Endodermal cell (in vitro differentiated cells): Measurements from ENCODE around the gene RCAN3. TPM values are rescaled to one million over a fixed set of nuclear protein-coding genes. Genes with fewer than 3 reads are reported as not detected.

Experiments
- DNase-seq: peaks from one replicate; pipeline ENCODE4 v3.0.0-alpha.2; 2017
- H3K27ac ChIP-seq: 2 replicates; pipeline ENCODE4 v1.5.1; 2013; ENCODE audit warnings: mild to moderate bottlenecking, low read depth, low read length, moderate library complexity
- H3K27me3 ChIP-seq: 2 replicates; pipeline ENCODE4 v1.6.1; 2013; ENCODE audit warnings: mild to moderate bottlenecking, low read length, moderate library complexity; ENCODE audit not compliant: insufficient read depth, control insufficient read depth, poor library complexity, severe bottlenecking
- H3K36me3 ChIP-seq: 2 replicates; pipeline ENCODE4 v1.7.0; 2013; ENCODE audit warnings: mild to moderate bottlenecking, low read length, moderate library complexity; ENCODE audit not compliant: control insufficient read depth, insufficient read depth
- H3K4me1 ChIP-seq: one replicate; pipeline ENCODE4 v1.7.0; 2013; ENCODE audit warnings: low read length; ENCODE audit not compliant: control insufficient read depth, insufficient read depth
- H3K4me3 ChIP-seq: 2 replicates; pipeline ENCODE4 v1.5.1; 2013; ENCODE audit warnings: mild to moderate bottlenecking, low read length, moderate library complexity
- H3K9ac ChIP-seq: 2 replicates; pipeline ENCODE4 v1.6.1; 2013; ENCODE audit warnings: mild to moderate bottlenecking, low read length, moderate library complexity; ENCODE audit not compliant: poor library complexity, severe bottlenecking; ENCODE audit errors: extremely low read depth
- H3K9me3 ChIP-seq: 2 replicates; pipeline ENCODE4 v1.6.1; 2013; ENCODE audit warnings: mild to moderate bottlenecking, low read length, moderate library complexity; ENCODE audit not compliant: control insufficient read depth
- H3K27ac Mint-ChIP-seq: 2 replicates; pipeline ENCODE4 v1.8.0; 2020; ENCODE audit warnings: mixed read lengths
- H3K27me3 Mint-ChIP-seq: 2 replicates; pipeline ENCODE4 v1.8.0; 2021; ENCODE audit warnings: mild to moderate bottlenecking, mixed read lengths; ENCODE audit not compliant: insufficient read depth
- H3K36me3 Mint-ChIP-seq: 2 replicates; pipeline ENCODE4 v1.8.0; 2020; ENCODE audit warnings: low read depth, mixed read lengths
- H3K4me1 Mint-ChIP-seq: 2 replicates; pipeline ENCODE4 v1.8.0; 2020; ENCODE audit warnings: mixed read lengths
- H3K4me3 Mint-ChIP-seq: 2 replicates; pipeline ENCODE4 v1.8.0; 2020; ENCODE audit warnings: mild to moderate bottlenecking, moderate library complexity, mixed read lengths
- H3K9me3 Mint-ChIP-seq: 2 replicates; pipeline ENCODE4 v1.8.0; 2020; ENCODE audit warnings: mild to moderate bottlenecking, mixed read lengths
- WGBS, 2 experiments: methylation state at CpG; one replicate each; pipeline versions ENCODE4 v1.1.5 to v1.1.7; 2013; ENCODE audit warnings: missing lambda C conversion rate in 2 of 2, mixed read lengths in 1 of 2; ENCODE audit not compliant: insufficient coverage in 1 of 2, insufficient read length in 1 of 2; 5-methylcytosine and 5-hydroxymethylcytosine counted together
- total RNA-seq, 2 donors: library from RNA; stranded (reverse); fragmentation: NEBNext Ultra II Directional in 1 of 2; extraction: Animal tissue kit (Norgen Biotek cat#: 25700) in 1 of 2; gene quantifications; 2 replicates in 1 of 2; 3 replicates in 1 of 2; pipeline ENCODE4 v1.2.1, GENCODE V29; 2021
- TF ChIP-seq, protein P1 (sequence below): fragments of 200-600 bp; sonication (generic); conservative IDR thresholded peaks from 2 replicates; pipeline ENCODE4 v1.5.0; 2021; ENCODE audit warnings: antibody characterized with exemption, mild to moderate bottlenecking

Gene RCAN3
- total RNA-seq, 2 donors from 2014 or later = 31.9 to 36.8 TPM

DNA sequence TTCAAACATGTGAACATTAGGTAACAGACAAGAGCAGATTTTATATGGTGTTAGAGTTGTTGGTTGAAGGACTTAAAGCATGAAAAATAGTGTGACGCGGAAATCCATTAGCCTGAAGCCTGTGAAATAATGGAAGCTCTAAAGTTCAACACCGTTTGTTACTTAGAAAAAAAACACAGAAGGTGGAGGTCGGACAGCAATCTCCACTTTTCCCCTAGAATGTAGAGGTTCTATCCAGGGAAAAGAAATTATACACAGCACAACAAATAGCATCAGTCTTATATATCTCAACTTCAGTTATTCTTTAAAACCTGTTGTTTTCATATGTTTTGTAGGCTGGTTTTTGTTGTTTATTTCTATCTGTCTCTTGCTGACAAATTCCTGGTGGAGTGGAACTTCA lies 1.9 kb downstream of the RCAN3 start:
- H3K4me1 ChIP-seq = peaks cover 14% of the 10 kb centered on the region
- H3K27me3 ChIP-seq = no peaks in the 10 kb centered on the region
- H3K27ac Mint-ChIP-seq = peak overlapping the region; percentile 73
- H3K9ac ChIP-seq = peak overlapping the region; percentile 7
- no peaks in the 10 kb centered on the region for H3K36me3 ChIP-seq
- H3K9me3 Mint-ChIP-seq = no peaks in the 10 kb centered on the region
- 77 to 85% methylated on average over 3 to 4 of the region's 4 CpGs for WGBS, 2 experiments
- peaks cover 66% of the 10 kb centered on the region for H3K4me1 Mint-ChIP-seq
- no peak for DNase-seq
- peak overlapping the region; percentile 86 for H3K4me3 Mint-ChIP-seq
- H3K4me3 ChIP-seq = peak overlapping the region; percentile 89
- peaks cover 2% of the 10 kb centered on the region for H3K36me3 Mint-ChIP-seq
- TF ChIP-seq, protein P1, sequence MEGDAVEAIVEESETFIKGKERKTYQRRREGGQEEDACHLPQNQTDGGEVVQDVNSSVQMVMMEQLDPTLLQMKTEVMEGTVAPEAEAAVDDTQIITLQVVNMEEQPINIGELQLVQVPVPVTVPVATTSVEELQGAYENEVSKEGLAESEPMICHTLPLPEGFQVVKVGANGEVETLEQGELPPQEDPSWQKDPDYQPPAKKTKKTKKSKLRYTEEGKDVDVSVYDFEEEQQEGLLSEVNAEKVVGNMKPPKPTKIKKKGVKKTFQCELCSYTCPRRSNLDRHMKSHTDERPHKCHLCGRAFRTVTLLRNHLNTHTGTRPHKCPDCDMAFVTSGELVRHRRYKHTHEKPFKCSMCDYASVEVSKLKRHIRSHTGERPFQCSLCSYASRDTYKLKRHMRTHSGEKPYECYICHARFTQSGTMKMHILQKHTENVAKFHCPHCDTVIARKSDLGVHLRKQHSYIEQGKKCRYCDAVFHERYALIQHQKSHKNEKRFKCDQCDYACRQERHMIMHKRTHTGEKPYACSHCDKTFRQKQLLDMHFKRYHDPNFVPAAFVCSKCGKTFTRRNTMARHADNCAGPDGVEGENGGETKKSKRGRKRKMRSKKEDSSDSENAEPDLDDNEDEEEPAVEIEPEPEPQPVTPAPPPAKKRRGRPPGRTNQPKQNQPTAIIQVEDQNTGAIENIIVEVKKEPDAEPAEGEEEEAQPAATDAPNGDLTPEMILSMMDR = no peak
- no peak overlapping the region for H3K27ac ChIP-seq
- H3K27me3 Mint-ChIP-seq = no peaks in the 10 kb centered on the region
- no peaks in the 10 kb centered on the region for H3K9me3 ChIP-seq

DNA sequence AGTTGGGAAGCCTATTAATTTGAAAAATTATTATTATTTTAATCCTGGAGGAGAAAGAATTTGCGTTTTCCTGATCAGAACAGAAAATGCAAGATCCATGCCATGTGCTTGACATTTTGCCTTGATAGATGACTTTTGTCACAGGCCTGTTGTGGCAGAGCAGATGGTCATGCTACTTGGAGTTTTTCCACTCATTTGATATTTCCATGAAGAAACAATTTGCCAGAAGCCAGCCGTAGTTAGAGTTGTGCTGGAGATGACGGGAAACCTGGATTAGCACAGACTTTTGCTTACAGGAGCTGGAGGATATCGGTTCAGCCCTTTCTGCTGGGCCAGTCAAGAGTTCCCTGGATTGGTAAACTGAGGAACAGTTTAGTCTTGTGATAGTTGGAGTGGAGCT lies 3.2 kb downstream of the RCAN3 start:
- WGBS, 2 experiments = 83 to 90% methylated on average over 4 of the region's 4 CpGs
- H3K4me3 ChIP-seq = peak overlapping the region; percentile 36
- H3K9me3 Mint-ChIP-seq = no peaks in the 10 kb centered on the region
- peaks cover 5% of the 10 kb centered on the region for H3K36me3 ChIP-seq
- no peak overlapping the region for H3K4me3 Mint-ChIP-seq
- peak overlapping the region; percentile 8 for H3K9ac ChIP-seq
- no peak for DNase-seq
- H3K4me1 ChIP-seq = peaks cover 20% of the 10 kb centered on the region
- no peak overlapping the region for H3K27ac Mint-ChIP-seq
- no peaks in the 10 kb centered on the region for H3K27me3 ChIP-seq
- peaks cover 10% of the 10 kb centered on the region for H3K36me3 Mint-ChIP-seq
- TF ChIP-seq, protein P1 = no peak
- peaks cover 68% of the 10 kb centered on the region for H3K4me1 Mint-ChIP-seq
- no peak overlapping the region for H3K27ac ChIP-seq
- no peaks in the 10 kb centered on the region for H3K27me3 Mint-ChIP-seq
- peaks cover 8% of the 10 kb centered on the region for H3K9me3 ChIP-seq

DNA sequence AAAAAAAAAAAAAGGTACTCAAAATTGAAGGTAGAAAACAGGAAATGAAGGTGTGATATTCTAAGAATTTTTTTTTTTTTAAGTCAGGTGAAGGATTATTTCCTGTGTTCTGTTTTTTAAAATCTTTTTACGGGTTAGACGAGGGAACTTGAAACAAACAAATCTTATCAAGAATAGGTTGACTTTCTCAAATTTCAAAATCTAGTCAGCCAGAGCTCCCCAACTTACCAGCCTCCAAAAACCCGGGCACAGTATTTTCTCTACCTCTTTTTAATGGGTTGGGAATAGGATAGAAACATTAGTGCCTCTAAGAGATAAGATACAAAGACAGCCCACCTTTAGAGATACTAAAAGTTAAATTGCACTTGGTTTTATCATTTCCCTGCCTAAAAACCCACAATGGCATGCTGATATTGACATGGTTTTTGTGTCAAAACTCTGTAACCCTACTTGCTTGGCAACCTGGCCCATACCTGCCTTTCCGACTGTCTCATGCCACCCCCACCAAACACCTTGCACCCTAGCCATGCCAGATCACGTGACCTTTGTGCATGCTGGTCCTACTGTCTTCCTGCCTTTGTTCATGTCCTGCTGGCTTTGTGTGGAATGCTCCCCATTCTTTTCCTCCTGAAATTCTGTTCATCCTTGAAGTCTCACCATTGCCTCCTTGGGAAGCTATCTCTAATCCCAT lies 4.2 kb downstream of the RCAN3 start:
- Mint-ChIP-seq H3K9me3 (no peaks in the 10 kb centered on the region), H3K36me3 (peaks cover 15% of the 10 kb centered on the region), H3K4me1 (peaks cover 61% of the 10 kb centered on the region), H3K27ac (peak overlapping the region; percentile 88), H3K4me3 (no peak overlapping the region), H3K27me3 (no peaks in the 10 kb centered on the region)
- Histone ChIP-seq H3K27ac (no peak overlapping the region), H3K27me3 (no peaks in the 10 kb centered on the region), H3K9ac (peak overlapping the region; percentile 42), H3K9me3 (peaks cover 8% of the 10 kb centered on the region), H3K4me1 (peaks cover 20% of the 10 kb centered on the region), H3K4me3 (peak overlapping the region; percentile 67), H3K36me3 (peaks cover 13% of the 10 kb centered on the region)
- TF ChIP-seq, protein P1 = no peak
- 66 to 74% methylated on average over 2 to 5 of the region's 5 CpGs for WGBS, 2 experiments
- DNase-seq = peak; percentile 73
